HK-2 (cell line): ENCODE measurements around the gene PBX1.
"Not testable (repeated sequence)": the region's sequence is repeated elsewhere in the genome, so short reads cannot be mapped to it uniquely, and the experiment has no call there.

Source experiments
- DNase-seq: peaks from one replicate; pipeline ENCODE4 v3.0.0-alpha.2; 2018; ENCODE audit not compliant: unreplicated experiment

PBX1 gene

GRCh38 chr1:164558461-164559341, at the start of gene PBX1:
PBX1 (plus strand) TSS chr1:164559184.
- DNase-seq = peak; percentile 95

GRCh38 chr1:164510435-164510834, 48.5 kb upstream of the PBX1 start:
- DNase-seq = no peak

- no peak for DNase-seq
These were observed 47.8 kb upstream of the PBX1 start for GRCh38 chr1:164511001-164511705.

- DNase-seq = no peak
These were observed 43.8 kb upstream of the PBX1 start for GRCh38 chr1:164515231-164515630.

GRCh38 chr1:164515711-164516331, 43.2 kb upstream of the PBX1 start:
- DNase-seq = no peak

- no peak for DNase-seq
These were observed 42.4 kb upstream of the PBX1 start for GRCh38 chr1:164516591-164516990.

- no peak for DNase-seq
These were observed 40.2 kb upstream of the PBX1 start for GRCh38 chr1:164518692-164519332.

- DNase-seq = no peak
These were observed 39.6 kb upstream of the PBX1 start for GRCh38 chr1:164519426-164519825.

GRCh38 chr1:164524810-164525209, 34.2 kb upstream of the PBX1 start:
- no peak for DNase-seq

GRCh38 chr1:164534863-164535610, 23.9 kb upstream of the PBX1 start:
- DNase-seq = no peak

GRCh38 chr1:164552463-164552988, 6.5 kb upstream of the PBX1 start:
- not testable (repeated sequence) for DNase-seq

GRCh38 chr1:164557270-164557669, 1.7 kb upstream of the PBX1 start:
- DNase-seq = no peak

- DNase-seq = peak; percentile 1
These were observed 513 bp downstream of the PBX1 start for GRCh38 chr1:164559342-164560051.

- DNase-seq = no peak
These were observed 1.1 kb downstream of the PBX1 start for GRCh38 chr1:164560121-164560541.

GRCh38 chr1:164560556-164560955, 1.6 kb downstream of the PBX1 start:
- DNase-seq = no peak

GRCh38 chr1:164561007-164561406, 2.0 kb downstream of the PBX1 start:
- no peak for DNase-seq

GRCh38 chr1:164561472-164561871, 2.5 kb downstream of the PBX1 start:
- DNase-seq = no peak

GRCh38 chr1:164562061-164562460, 3.1 kb downstream of the PBX1 start:
- DNase-seq = no peak

GRCh38 chr1:164562511-164562910, 3.5 kb downstream of the PBX1 start:
- no peak for DNase-seq

- DNase-seq = no peak
These were observed 4.0 kb downstream of the PBX1 start for GRCh38 chr1:164562947-164563520.
